Parathyroid adenoma (tissue), 2 donors: Measurements from ENCODE around the gene XAF1.
A peak's percentile ranks its signal among the peaks of the same experiment; 100 is the strongest.

Source experiments
- H2AFZ ChIP-seq: fragments of 300-600 bp; sonication (generic); one replicate; pipeline ENCODE4 v1.7.0; 2017; ENCODE audit warnings: antibody characterized with exemption, mild to moderate bottlenecking
- H3K27ac ChIP-seq: fragments of 300-600 bp; sonication (generic); one replicate; pipeline ENCODE4 v1.7.0; 2017
- H3K27me3 ChIP-seq: fragments of 300-600 bp; sonication (generic); one replicate; pipeline ENCODE4 v1.7.0; 2017; ENCODE audit warnings: low read length; ENCODE audit not compliant: control insufficient read depth, insufficient read depth
- H3K36me3 ChIP-seq: fragments of 300-600 bp; sonication (generic); one replicate; pipeline ENCODE4 v1.7.0; 2017; ENCODE audit warnings: low read length; ENCODE audit not compliant: control insufficient read depth, insufficient read depth
- H3K4me1 ChIP-seq: fragments of 300-600 bp; sonication (generic); one replicate; pipeline ENCODE4 v1.7.0; 2017; ENCODE audit warnings: control low read depth
- H3K4me2 ChIP-seq: fragments of 300-600 bp; sonication (generic); one replicate; pipeline ENCODE4 v1.7.0; 2017; ENCODE audit warnings: low read length
- H3K4me3 ChIP-seq: fragments of 300-600 bp; sonication (generic); one replicate; pipeline ENCODE4 v1.7.0; 2017; ENCODE audit warnings: low read depth, low read length
- H3K79me2 ChIP-seq: fragments of 300-600 bp; sonication (generic); one replicate; pipeline ENCODE4 v1.7.0; 2017; ENCODE audit warnings: control low read depth
- H3K9ac ChIP-seq: fragments of 300-600 bp; sonication (generic); one replicate; pipeline ENCODE4 v1.7.0; 2017; ENCODE audit warnings: mild to moderate bottlenecking
- H3K9me3 ChIP-seq: fragments of 300-600 bp; sonication (generic); one replicate; pipeline ENCODE4 v1.7.0; 2017; ENCODE audit warnings: low read length; ENCODE audit not compliant: control insufficient read depth
- CTCF ChIP-seq: fragments of 300-600 bp; sonication (generic); IDR thresholded peaks from one replicate; pipeline ENCODE4 v1.7.0; 2017; ENCODE audit warnings: antibody characterized with exemption, mild to moderate bottlenecking
- donor health status: primary hyperparathyroidism.

XAF1 gene

GRCh38 chr17:6775871-6776405 is 20.1 kb downstream of the XAF1 start, which contains the start of gene FBXO39:
TSS of gene FBXO39 (plus strand) at chr17:6776215. CDS start at chr17:6779869, 3,654 bp downstream.
- peak within 1 kb of the TSS; percentile 37 for H3K4me2 ChIP-seq
- H3K9me3 ChIP-seq: no peaks in the 10 kb centered on the region
- no peak within 1 kb of the TSS for H3K27ac ChIP-seq
- H3K9ac ChIP-seq: no peak within 1 kb of the TSS
- no peak within 1 kb of the TSS for H3K4me3 ChIP-seq
- H3K27me3 ChIP-seq: no peaks in the 10 kb centered on the region
- no peak for TF ChIP-seq CTCF
- no peaks in the 10 kb centered on the region for H3K79me2 ChIP-seq
- no peaks in the 10 kb centered on the region for H3K4me1 ChIP-seq
- H2AFZ ChIP-seq: no peak within 1 kb of the TSS
- H3K36me3 ChIP-seq: no peaks in the 10 kb centered on the region

- no peaks in the 10 kb centered on the region for H3K9me3 ChIP-seq
- no peak for TF ChIP-seq CTCF
- H3K4me2 ChIP-seq: no peak overlapping the region
- H2AFZ ChIP-seq: no peak overlapping the region
- no peak overlapping the region for H3K4me3 ChIP-seq
- H3K27ac ChIP-seq: no peak overlapping the region
- no peaks in the 10 kb centered on the region for H3K27me3 ChIP-seq
- H3K4me1 ChIP-seq: no peaks in the 10 kb centered on the region
- H3K79me2 ChIP-seq: no peaks in the 10 kb centered on the region
- H3K9ac ChIP-seq: no peak overlapping the region
- H3K36me3 ChIP-seq: no peaks in the 10 kb centered on the region
Observed at GRCh38 chr17:6779411-6779810, 23.6 kb downstream of the XAF1 start.

- TF ChIP-seq CTCF: no peak
- H3K9ac ChIP-seq: no peak overlapping the region
- no peaks in the 10 kb centered on the region for H3K27me3 ChIP-seq
- no peak overlapping the region for H3K4me3 ChIP-seq
- no peak overlapping the region for H2AFZ ChIP-seq
- H3K27ac ChIP-seq: no peak overlapping the region
- H3K79me2 ChIP-seq: no peaks in the 10 kb centered on the region
- H3K4me1 ChIP-seq: no peaks in the 10 kb centered on the region
- H3K9me3 ChIP-seq: no peaks in the 10 kb centered on the region
- no peaks in the 10 kb centered on the region for H3K36me3 ChIP-seq
- H3K4me2 ChIP-seq: no peak overlapping the region
Observed at GRCh38 chr17:6780001-6780400, 24.2 kb downstream of the XAF1 start.

DNA sequence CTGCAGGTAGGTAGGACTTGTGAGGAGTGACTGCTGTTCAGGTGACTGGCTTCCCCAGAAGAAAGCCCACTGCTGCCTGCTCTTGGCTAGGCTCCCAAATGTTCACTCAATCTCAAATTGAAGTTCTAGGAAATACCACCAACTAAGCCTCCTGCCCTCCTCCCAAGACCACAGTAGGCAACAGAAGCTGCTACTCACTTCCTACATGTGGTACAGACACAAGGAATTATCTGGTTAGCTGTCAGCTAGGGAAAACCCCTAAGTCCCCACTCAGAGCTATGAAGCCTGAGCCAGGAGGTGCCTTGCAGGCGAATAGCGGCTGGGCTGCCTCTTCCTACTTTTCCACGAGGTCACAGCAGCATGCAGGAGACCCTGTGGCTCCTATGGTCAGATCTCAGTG is 25.0 kb downstream of the XAF1 start:
- Histone ChIP-seq H3K79me2 (no peaks in the 10 kb centered on the region), H3K27me3 (no peaks in the 10 kb centered on the region), H3K9ac (no peak overlapping the region), H3K4me3 (no peak overlapping the region), H2AFZ (no peak overlapping the region), H3K4me2 (no peak overlapping the region), H3K4me1 (no peaks in the 10 kb centered on the region), H3K9me3 (no peaks in the 10 kb centered on the region), H3K36me3 (no peaks in the 10 kb centered on the region), H3K27ac (no peak overlapping the region)
- no peak for TF ChIP-seq CTCF

DNA sequence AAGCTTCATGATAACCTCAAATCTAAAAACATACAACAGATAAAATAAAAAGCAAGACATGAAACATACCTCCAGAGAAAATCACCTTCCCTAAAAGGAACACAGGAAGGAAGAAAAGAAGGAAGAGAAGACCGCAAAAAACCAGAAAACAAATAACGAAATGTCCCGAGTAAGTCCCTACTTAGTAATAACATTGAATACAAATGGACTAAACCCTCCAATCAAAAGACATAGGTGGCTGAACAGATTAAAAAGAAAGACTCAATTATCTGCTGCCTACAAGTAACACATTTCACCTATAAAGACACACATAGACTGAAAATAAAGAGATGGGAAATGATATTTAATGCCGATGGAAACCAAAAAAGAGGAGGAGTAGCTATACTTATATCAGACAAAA is 26.4 kb downstream of the XAF1 start:
- H3K4me3 ChIP-seq: no peak overlapping the region
- H3K9ac ChIP-seq: no peak overlapping the region
- no peaks in the 10 kb centered on the region for H3K27me3 ChIP-seq
- H2AFZ ChIP-seq: no peak overlapping the region
- no peaks in the 10 kb centered on the region for H3K9me3 ChIP-seq
- H3K27ac ChIP-seq: no peak overlapping the region
- H3K4me2 ChIP-seq: no peak overlapping the region
- TF ChIP-seq CTCF: no peak
- no peaks in the 10 kb centered on the region for H3K4me1 ChIP-seq
- H3K79me2 ChIP-seq: no peaks in the 10 kb centered on the region
- H3K36me3 ChIP-seq: no peaks in the 10 kb centered on the region
